Mesendoderm (in vitro differentiated cells): ENCODE data around the gene MACROD2.

Source experiments
- DNase-seq: peaks from one replicate; pipeline ENCODE4 v3.0.0; 2013
- H2AK5ac ChIP-seq: 2 replicates; pipeline ENCODE4 v1.6.1; 2013; ENCODE audit warnings: low read length, inconsistent platforms
- H2BK120ac ChIP-seq: 2 replicates; pipeline ENCODE4 v1.6.1; 2013; ENCODE audit warnings: low read depth, mild to moderate bottlenecking, low read length, moderate library complexity, mixed read lengths
- H2BK15ac ChIP-seq: replicated peaks from 2 replicates; pipeline ENCODE4 v1.6.1; 2013; ENCODE audit warnings: low read depth, mild to moderate bottlenecking, moderate library complexity
- H2BK5ac ChIP-seq: 2 replicates; pipeline ENCODE4 v1.6.1; 2013; ENCODE audit warnings: low read length, inconsistent platforms
- H3K18ac ChIP-seq: 2 replicates; pipeline ENCODE4 v1.6.1; 2013; ENCODE audit warnings: mild to moderate bottlenecking, low read length, mixed read lengths
- H3K23ac ChIP-seq: one replicate; pipeline ENCODE4 v1.6.1; 2013; ENCODE audit warnings: low read length
- H3K27ac ChIP-seq: 2 replicates; pipeline ENCODE4 v1.5.1; 2013; ENCODE audit warnings: low read depth, mild to moderate bottlenecking, inconsistent platforms, low read length, moderate library complexity
- H3K27me3 ChIP-seq: 2 replicates; pipeline ENCODE4 v1.6.1; 2013; ENCODE audit warnings: low read length, control low read depth, mild to moderate bottlenecking, inconsistent platforms; ENCODE audit not compliant: insufficient read depth, poor library complexity
- H3K36me3 ChIP-seq: 2 replicates; pipeline ENCODE4 v1.6.1; 2013; ENCODE audit warnings: low read length, inconsistent platforms; ENCODE audit not compliant: control insufficient read depth, insufficient read depth
- H3K4ac ChIP-seq: one replicate; pipeline ENCODE4 v1.6.1; 2013; ENCODE audit warnings: low read depth, mild to moderate bottlenecking, low read length, moderate library complexity
- H3K4me1 ChIP-seq: 2 replicates; pipeline ENCODE4 v1.6.1; 2013; ENCODE audit warnings: low read depth, low read length, inconsistent platforms; ENCODE audit not compliant: control insufficient read depth
- H3K4me2 ChIP-seq: 2 replicates; pipeline ENCODE4 v1.6.1; 2013; ENCODE audit warnings: low read length
- H3K4me3 ChIP-seq: 2 replicates; pipeline ENCODE4 v1.5.1; 2013; ENCODE audit warnings: mild to moderate bottlenecking, low read length
- H3K56ac ChIP-seq: one replicate; pipeline ENCODE4 v1.6.1; 2013; ENCODE audit warnings: low read length
- H3K79me1 ChIP-seq: 2 replicates; pipeline ENCODE4 v1.6.1; 2013; ENCODE audit warnings: low read length, inconsistent platforms
- H3K79me2 ChIP-seq: 2 replicates; pipeline ENCODE4 v1.6.1; 2013; ENCODE audit warnings: mild to moderate bottlenecking, low read length; ENCODE audit not compliant: control insufficient read depth, insufficient read depth
- H3K9ac ChIP-seq: 2 replicates; pipeline ENCODE4 v1.6.1; 2013; ENCODE audit warnings: low read length, inconsistent platforms
- H4K5ac ChIP-seq: one replicate; pipeline ENCODE4 v1.6.1; 2013; ENCODE audit warnings: low read length
- H4K8ac ChIP-seq: one replicate; pipeline ENCODE4 v1.6.1; 2013; ENCODE audit warnings: low read depth, mild to moderate bottlenecking, control low read depth, low read length, moderate library complexity
- WGBS: extraction: QIAGEN DNeasy Blood & Tissue Kit; methylation state at CpG from one replicate; pipeline ENCODE4 v1.1.7; 2013; ENCODE audit warnings: low lambda C conversion rate, missing lambda C conversion rate; ENCODE audit not compliant: insufficient coverage; ENCODE audit errors: extremely low coverage; 5-methylcytosine and 5-hydroxymethylcytosine counted together

MACROD2 gene

DNA sequence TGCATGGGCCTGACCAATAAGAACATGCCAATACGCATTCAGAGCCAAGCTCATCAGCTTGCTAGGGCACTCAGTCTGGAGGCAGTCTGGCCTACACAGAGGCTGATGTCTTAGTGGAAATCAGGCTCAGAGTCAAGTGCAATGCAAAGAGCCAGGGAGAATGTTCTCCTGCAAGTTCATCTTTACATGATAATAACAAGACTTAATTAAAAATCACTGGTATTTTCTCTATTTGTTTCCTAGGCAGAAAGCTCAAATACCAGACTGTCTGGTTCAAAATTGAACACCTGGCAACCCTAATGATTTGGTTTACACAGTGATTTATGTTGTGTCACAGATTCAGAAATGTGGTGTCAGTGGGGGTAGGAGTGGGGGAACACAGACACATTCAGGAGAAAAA lies 1031.4 kb downstream of the MACROD2 start:
- H3K18ac ChIP-seq, result no peak overlapping the region
- no peak overlapping the region for H2BK15ac ChIP-seq
- no peak overlapping the region for H2BK120ac ChIP-seq
- no peak overlapping the region for H4K8ac ChIP-seq
- H3K79me1 ChIP-seq, result no peaks in the 10 kb centered on the region
- no peaks in the 10 kb centered on the region for H3K79me2 ChIP-seq
- WGBS, result no CpG with 5 or more reads among the region's 1 CpG
- no peak for DNase-seq
- H3K4ac ChIP-seq, result no peak overlapping the region
- H3K56ac ChIP-seq, result no peak overlapping the region
- H3K23ac ChIP-seq, result no peak overlapping the region
- no peak overlapping the region for H3K27ac ChIP-seq
- H3K36me3 ChIP-seq, result no peaks in the 10 kb centered on the region
- H4K5ac ChIP-seq, result no peak overlapping the region
- no peak overlapping the region for H2AK5ac ChIP-seq
- no peak overlapping the region for H3K9ac ChIP-seq
- no peaks in the 10 kb centered on the region for H3K27me3 ChIP-seq
- H2BK5ac ChIP-seq, result no peak overlapping the region
- H3K4me2 ChIP-seq, result no peak overlapping the region
- H3K4me1 ChIP-seq, result no peaks in the 10 kb centered on the region
- H3K4me3 ChIP-seq, result no peak overlapping the region

DNA sequence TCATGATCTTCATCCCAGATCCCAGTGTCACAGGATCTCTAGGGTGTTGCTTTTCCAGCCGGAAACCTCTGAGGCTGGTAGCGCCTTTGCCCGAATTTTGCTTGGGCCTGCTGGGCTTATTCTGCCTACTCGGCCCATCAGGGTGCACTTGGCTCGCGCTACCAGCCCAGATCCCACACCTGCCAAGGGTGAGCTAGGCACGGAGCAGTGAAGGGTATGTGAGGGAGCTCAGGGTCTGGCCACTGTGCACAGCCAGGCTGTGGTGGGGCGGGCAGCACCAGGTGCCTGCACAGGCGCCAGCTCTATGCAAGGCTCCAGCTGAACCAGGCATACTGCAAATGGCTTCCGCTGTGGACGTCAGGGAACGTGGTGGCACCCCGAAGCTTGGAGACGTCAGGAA lies 1035.5 kb downstream of the MACROD2 start:
- Histone ChIP-seq H3K4me2 (no peak overlapping the region), H2BK120ac (no peak overlapping the region), H4K5ac (no peak overlapping the region), H3K4me1 (no peaks in the 10 kb centered on the region), H3K4me3 (no peak overlapping the region), H3K9ac (no peak overlapping the region), H2BK5ac (no peak overlapping the region), H2BK15ac (no peak overlapping the region), H3K79me1 (no peaks in the 10 kb centered on the region), H3K27me3 (no peaks in the 10 kb centered on the region), H3K79me2 (no peaks in the 10 kb centered on the region), H3K4ac (no peak overlapping the region), H3K27ac (no peak overlapping the region), H4K8ac (no peak overlapping the region), H3K18ac (no peak overlapping the region), H3K56ac (no peak overlapping the region), H3K36me3 (no peaks in the 10 kb centered on the region), H2AK5ac (no peak overlapping the region), H3K23ac (no peak overlapping the region)
- WGBS, result no CpG with 5 or more reads among the region's 14 CpGs
- no peak for DNase-seq

DNA sequence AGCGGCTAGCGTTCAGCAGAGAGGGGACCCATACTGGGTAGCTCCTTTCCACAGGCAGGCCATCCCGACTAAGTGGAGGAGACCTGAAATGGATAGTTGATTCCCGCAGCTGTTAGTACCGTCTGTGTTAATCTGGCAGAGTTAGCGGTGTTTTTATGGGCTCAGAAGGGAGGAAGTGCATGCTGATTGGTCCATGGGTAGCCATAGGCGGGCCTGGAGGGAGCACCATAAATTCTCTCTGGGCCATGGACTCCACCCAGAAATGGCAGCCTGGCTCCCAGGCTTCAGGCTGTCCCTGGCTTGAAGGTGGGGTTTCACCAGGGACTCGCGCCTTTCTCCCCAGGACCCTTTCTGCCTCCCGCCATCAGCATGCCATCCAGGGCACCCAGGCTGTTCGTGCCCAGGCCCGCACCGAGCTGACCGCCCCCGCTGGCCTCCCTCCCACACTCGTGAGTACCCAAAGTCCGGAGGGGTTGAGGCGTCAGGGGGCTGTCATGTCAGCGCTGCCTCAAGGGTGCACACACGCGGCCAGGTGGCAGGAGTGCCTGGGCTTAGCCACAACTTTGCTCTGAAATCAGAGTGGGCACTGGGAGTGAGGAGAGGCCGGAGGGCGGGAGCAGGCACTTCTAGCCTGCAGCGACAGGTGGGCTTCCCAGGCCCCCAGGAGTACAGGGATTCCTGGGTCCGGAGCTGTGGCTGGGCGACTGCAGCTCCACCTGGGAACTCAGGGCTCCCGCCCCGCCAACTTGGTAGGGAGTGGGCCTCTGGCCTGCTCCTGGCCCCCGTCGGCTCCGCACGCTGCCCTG lies 1036.4 kb downstream of the MACROD2 start:
- Histone ChIP-seq H2BK15ac (no peak overlapping the region), H3K18ac (no peak overlapping the region), H3K4me3 (no peak overlapping the region), H3K79me2 (no peaks in the 10 kb centered on the region), H3K4me1 (no peaks in the 10 kb centered on the region), H3K56ac (no peak overlapping the region), H2AK5ac (no peak overlapping the region), H3K23ac (no peak overlapping the region), H2BK120ac (no peak overlapping the region), H2BK5ac (no peak overlapping the region), H3K36me3 (no peaks in the 10 kb centered on the region), H3K27ac (no peak overlapping the region), H3K79me1 (no peaks in the 10 kb centered on the region), H3K9ac (no peak overlapping the region), H4K5ac (no peak overlapping the region), H3K4ac (no peak overlapping the region), H3K27me3 (no peaks in the 10 kb centered on the region), H4K8ac (no peak overlapping the region), H3K4me2 (no peak overlapping the region)
- no CpG with 5 or more reads among the region's 32 CpGs for WGBS
- no peak for DNase-seq

DNA sequence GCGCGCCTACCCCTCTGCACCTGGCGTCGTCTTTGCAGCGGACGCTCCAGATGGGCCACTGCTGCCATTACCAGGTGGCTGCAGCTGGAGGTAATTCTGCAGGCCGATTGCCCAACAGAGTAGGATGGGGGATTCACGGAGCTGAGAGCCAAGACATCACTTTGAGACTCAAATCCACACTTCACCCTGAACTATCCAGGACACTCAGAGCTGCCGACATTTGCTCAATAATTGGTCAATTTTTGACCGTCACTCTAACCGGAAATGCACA lies 1037.0 kb downstream of the MACROD2 start:
- H2BK5ac ChIP-seq, result no peak overlapping the region
- no peaks in the 10 kb centered on the region for H3K79me2 ChIP-seq
- no peak for DNase-seq
- H2AK5ac ChIP-seq, result no peak overlapping the region
- no peak overlapping the region for H3K18ac ChIP-seq
- H2BK120ac ChIP-seq, result no peak overlapping the region
- no peak overlapping the region for H3K4me2 ChIP-seq
- no peak overlapping the region for H3K9ac ChIP-seq
- WGBS, result no CpG with 5 or more reads among the region's 11 CpGs
- H3K27ac ChIP-seq, result no peak overlapping the region
- H3K4ac ChIP-seq, result no peak overlapping the region
- H4K8ac ChIP-seq, result no peak overlapping the region
- no peak overlapping the region for H2BK15ac ChIP-seq
- H3K56ac ChIP-seq, result no peak overlapping the region
- H4K5ac ChIP-seq, result no peak overlapping the region
- no peaks in the 10 kb centered on the region for H3K27me3 ChIP-seq
- no peak overlapping the region for H3K23ac ChIP-seq
- H3K36me3 ChIP-seq, result no peaks in the 10 kb centered on the region
- no peaks in the 10 kb centered on the region for H3K79me1 ChIP-seq
- H3K4me1 ChIP-seq, result no peaks in the 10 kb centered on the region
- H3K4me3 ChIP-seq, result no peak overlapping the region

DNA sequence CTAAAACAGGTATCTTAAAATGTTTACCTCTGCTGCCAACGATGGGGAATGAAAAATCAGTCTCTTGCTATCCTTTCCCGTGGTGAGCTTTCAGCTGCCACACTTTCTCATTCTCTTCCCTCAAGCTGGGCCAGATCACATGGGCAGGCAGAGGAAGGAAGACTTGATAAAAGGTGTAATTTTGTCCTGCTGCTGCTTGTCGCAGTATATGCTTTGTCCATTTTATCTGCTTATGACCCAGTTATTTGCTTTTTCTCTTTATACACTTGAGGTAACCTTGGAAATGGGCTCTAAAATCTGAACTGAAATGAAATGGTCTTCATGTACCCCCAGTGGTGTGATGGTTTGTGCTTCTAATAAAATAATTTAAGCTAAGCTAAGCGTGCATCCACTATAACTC lies 1038.0 kb downstream of the MACROD2 start:
- H3K4me1 ChIP-seq, result no peaks in the 10 kb centered on the region
- H3K18ac ChIP-seq, result no peak overlapping the region
- H3K4me3 ChIP-seq, result no peak overlapping the region
- no peak overlapping the region for H3K9ac ChIP-seq
- no peaks in the 10 kb centered on the region for H3K79me1 ChIP-seq
- H2BK5ac ChIP-seq, result no peak overlapping the region
- no peak overlapping the region for H2BK120ac ChIP-seq
- no peaks in the 10 kb centered on the region for H3K36me3 ChIP-seq
- H3K4ac ChIP-seq, result no peak overlapping the region
- H4K8ac ChIP-seq, result no peak overlapping the region
- H2BK15ac ChIP-seq, result no peak overlapping the region
- WGBS, result no CpG with 5 or more reads among the region's 4 CpGs
- H3K27ac ChIP-seq, result no peak overlapping the region
- no peak for DNase-seq
- no peak overlapping the region for H2AK5ac ChIP-seq
- no peak overlapping the region for H3K23ac ChIP-seq
- H3K27me3 ChIP-seq, result no peaks in the 10 kb centered on the region
- no peak overlapping the region for H3K4me2 ChIP-seq
- no peak overlapping the region for H4K5ac ChIP-seq
- H3K56ac ChIP-seq, result no peak overlapping the region
- H3K79me2 ChIP-seq, result no peaks in the 10 kb centered on the region

DNA sequence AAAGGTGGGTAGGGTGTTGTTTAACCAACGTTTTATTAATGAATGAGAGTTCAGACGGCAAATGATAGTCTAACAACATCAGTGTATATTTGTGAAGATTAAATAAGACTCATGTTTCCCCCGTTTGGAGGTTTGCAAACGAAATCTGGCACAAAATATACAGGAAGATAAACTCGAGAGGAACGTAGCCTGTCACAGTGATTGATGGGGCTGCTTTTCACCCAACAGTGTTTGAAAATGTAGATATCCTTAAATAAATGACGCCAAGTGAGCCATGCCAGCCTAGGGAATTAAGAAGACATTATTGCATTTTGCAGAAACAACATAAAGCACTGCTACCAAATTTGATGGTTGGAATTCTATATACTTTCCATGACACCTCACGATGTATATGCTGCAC lies 1038.6 kb downstream of the MACROD2 start:
- no peaks in the 10 kb centered on the region for H3K27me3 ChIP-seq
- no peak for DNase-seq
- no peaks in the 10 kb centered on the region for H3K4me1 ChIP-seq
- no peak overlapping the region for H3K18ac ChIP-seq
- no peak overlapping the region for H2BK15ac ChIP-seq
- no peak overlapping the region for H3K56ac ChIP-seq
- no peak overlapping the region for H4K8ac ChIP-seq
- WGBS, result no CpG with 5 or more reads among the region's 8 CpGs
- no peak overlapping the region for H2AK5ac ChIP-seq
- no peaks in the 10 kb centered on the region for H3K36me3 ChIP-seq
- no peaks in the 10 kb centered on the region for H3K79me2 ChIP-seq
- H3K79me1 ChIP-seq, result no peaks in the 10 kb centered on the region
- H4K5ac ChIP-seq, result no peak overlapping the region
- H3K4me2 ChIP-seq, result no peak overlapping the region
- no peak overlapping the region for H3K4ac ChIP-seq
- H3K23ac ChIP-seq, result no peak overlapping the region
- H3K9ac ChIP-seq, result no peak overlapping the region
- no peak overlapping the region for H2BK120ac ChIP-seq
- no peak overlapping the region for H2BK5ac ChIP-seq
- H3K4me3 ChIP-seq, result no peak overlapping the region
- H3K27ac ChIP-seq, result no peak overlapping the region
